Bladder microvascular endothelial cell (primary cell): ENCODE measurements around the gene HYDIN. TPM values are rescaled to one million over a fixed set of nuclear protein-coding genes. Genes with fewer than 3 reads are reported as not detected.

Source experiments
- total RNA-seq: library from RNA; depleted of rRNA; stranded (reverse); fragments of >200 nt; gene quantifications from 2 replicates; pipeline ENCODE4 v1.2.3, GENCODE V29; 2014

HYDIN gene
- total RNA-seq = 0.06 TPM in 1 of 2 replicates, not detected in the other

GRCh38 chr16:71230122-71230845 lies at the start of gene HYDIN:
Gene HYDIN (minus strand): TSS chr16:71230722. CDS start chr16:71186895, 43,827 bp downstream.

GRCh38 chr16:70800781-70801480 lies 429.6 kb downstream of the HYDIN start, which contains the start of gene VAC14:
Gene VAC14 (minus strand): TSS chr16:70801158. CDS start chr16:70800900, 258 bp downstream.

Other genes with a start within 250 kb of the HYDIN start
- gene CMTR2, start 58.7 kb upstream of the HYDIN start, total RNA-seq = 18.0 and 30.4 TPM in 2 replicates
- 0.13 TPM in 1 of 2 replicates, not detected in the other for gene CALB2, start 128.0 kb upstream of the HYDIN start, total RNA-seq
- 0.16 TPM in 1 of 2 replicates, not detected in the other for gene TLE7, start 211.3 kb upstream of the HYDIN start, total RNA-seq
- gene ZNF23, start 231.5 kb upstream of the HYDIN start, total RNA-seq = 2.8 and 7.3 TPM in 2 replicates